M059J (cell line): ENCODE data around the gene SLC5A9. TPM values are rescaled to one million over a fixed set of nuclear protein-coding genes. Genes with fewer than 3 reads are reported as not detected.
"Not testable (repeated sequence)": the region's sequence is repeated elsewhere in the genome, so short reads cannot be mapped to it uniquely, and the experiment has no call there.

Source experiments
- DNase-seq: peaks from one replicate; pipeline ENCODE4 v3.0.0-alpha.2; 2012; ENCODE audit warnings: low read depth
- total RNA-seq: library from RNA; depleted of rRNA; stranded (reverse); fragments of >200 nt; shearing (Covaris generic); gene quantifications from 2 replicates; pipeline ENCODE4 v1.2.3, GENCODE V29; 2014; rRNA removed

SLC5A9 gene
- total RNA-seq: not detected in 2 replicates

DNA sequence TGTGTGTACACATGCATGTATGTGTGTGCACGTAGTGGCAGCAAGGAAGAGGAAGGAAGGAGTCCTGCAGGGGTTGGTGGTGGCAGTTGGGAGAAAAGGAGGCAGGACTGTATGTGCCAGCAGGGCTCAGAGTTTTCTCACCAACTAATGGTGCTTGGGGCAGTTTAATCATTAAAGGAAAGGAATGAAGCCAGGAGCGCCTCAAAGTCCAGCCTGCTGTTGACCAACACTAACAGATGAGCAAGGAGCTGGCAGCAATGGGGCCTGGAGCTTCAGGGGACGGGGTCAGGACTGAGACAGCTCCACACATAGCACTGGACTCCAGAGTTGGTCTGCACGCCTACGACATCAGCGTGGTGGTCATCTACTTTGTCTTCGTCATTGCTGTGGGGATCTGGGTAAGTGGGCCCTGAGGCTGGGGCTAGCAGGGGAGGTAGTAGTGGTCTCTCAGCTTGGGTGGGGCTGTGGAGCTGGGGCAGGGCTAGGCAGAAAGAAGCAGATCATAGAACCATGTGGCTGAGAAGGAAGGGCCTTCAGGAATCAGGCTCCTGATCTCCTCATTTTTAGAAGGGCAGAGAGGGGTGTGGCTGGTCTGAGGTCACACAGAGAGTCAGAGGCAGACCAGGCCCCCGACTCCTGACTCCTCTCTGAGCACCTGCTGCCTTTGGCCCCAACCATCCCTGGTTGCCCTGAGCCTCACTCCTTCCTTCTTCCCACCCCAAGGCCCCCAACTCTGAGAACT is at the start of gene SLC5A9:
Gene SLC5A9, plus strand, starts transcription at position 216 of the 742 bp plus-strand sequence. Its CDS starts 21 bp downstream, at position 237.
- DNase-seq: no peak

DNA sequence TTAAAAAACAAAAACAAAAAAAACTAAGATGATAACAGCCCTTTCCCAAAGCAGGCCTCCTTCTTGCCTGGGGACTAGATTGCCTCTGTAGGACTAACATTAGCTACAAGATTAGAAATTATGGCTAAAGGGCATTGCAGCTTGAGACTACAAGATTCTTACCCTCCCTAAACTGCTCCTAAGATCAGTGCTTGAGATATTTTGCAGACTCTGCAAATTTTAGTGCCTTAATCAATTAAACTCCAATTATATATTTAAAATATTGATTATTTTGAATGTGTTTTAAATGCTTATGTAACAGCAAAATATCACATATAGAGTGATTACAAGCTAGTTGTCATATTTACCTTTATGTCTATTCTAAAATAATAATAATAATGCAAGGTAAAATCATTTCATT is 47.4 kb upstream of the SLC5A9 start:
- no peak for DNase-seq

DNA sequence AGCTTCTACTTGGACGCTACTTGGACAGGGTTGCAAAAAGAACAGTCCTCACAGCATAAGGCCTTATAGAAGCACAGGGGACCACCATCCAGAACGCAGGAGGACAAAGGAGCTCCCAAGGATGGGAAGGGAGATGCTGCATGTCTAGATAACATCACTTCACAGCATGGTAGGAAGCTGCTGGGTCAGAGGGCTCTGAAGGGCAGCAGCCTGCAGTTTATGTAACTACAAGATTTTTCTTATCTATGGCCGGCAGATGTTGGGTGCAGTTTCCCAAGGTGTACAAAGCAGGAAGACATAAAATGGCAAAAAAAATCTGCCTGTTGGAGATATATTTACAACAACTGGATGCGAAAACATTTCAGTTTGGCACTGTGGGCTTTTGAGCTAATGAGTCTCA is 45.3 kb upstream of the SLC5A9 start:
- DNase-seq: no peak

DNA sequence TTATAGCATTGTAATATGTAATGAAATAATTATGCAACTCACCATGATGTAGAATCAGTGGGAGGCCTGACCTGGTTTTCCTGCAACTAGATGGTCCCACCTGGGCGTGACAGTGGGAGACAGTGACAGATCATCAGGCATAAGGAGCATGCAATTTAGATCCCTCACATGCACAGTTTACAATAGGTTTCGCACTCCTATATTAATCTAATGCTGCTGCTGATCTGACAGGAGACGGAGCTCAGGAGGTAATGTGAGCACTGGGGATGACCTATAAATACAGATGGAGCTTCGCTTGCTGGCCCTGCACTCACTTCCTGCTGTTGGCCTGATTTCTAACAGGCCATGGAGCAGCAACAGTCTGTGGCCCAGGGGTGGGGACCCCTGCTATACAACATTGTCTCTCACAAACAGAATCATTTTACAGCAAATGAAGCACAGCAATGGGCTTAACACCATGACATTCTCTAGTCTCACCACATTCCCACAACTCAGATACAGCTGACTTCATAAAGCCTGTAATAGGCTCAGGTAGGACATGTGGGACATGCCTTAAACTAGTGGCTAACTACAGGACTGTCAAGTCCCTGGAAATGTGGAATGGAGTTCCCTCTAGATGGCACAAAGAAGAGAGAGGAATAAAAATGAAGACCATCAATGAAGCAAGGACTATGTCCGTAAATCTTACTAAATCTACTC is 40.7 kb upstream of the SLC5A9 start:
- DNase-seq: no peak

DNA sequence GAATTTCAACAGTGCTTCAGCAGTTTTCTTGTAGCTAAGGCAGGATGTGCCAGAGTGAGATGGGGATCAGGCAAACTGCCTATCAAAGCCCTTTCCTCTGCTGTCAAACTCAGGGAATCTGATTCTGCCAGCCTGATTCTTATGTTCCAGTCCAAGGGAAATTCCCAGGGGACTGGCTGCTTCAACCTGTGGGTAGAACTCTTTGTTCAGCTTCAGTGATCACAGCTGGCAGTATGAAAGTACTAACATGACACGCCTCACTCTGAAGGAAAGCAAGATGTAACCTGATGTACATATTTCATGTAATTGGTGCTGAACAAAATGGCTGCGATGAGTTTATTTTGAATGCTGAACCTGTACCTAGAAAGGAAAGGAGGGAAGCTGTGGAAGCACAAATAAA is 40.1 kb upstream of the SLC5A9 start:
- no peak for DNase-seq

DNA sequence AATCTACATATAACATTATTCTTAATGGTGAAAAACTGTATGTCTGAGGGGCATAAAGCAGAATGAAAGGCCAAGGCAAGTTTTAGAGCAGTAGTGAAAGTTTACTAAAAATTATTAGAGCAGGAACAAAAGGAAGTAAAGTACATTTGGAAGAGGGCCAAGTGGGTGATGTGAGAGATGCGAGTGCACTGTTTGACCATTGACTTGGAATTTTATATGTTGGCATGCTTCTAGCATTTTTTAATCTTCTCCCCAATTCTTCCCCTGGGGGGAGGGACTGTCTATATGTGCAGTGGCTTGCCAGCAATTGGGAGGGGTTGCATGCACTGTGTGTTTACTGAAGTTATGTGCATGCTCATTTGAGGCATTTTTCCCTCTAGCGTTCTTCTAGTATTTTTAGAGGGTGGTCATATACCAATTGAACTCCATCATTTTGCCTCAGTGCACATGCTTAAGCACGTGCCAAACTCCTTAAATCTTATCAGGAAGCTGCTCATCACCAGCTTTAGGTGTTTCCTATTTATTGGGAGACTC is 36.1 kb upstream of the SLC5A9 start:
- DNase-seq: no peak

DNA sequence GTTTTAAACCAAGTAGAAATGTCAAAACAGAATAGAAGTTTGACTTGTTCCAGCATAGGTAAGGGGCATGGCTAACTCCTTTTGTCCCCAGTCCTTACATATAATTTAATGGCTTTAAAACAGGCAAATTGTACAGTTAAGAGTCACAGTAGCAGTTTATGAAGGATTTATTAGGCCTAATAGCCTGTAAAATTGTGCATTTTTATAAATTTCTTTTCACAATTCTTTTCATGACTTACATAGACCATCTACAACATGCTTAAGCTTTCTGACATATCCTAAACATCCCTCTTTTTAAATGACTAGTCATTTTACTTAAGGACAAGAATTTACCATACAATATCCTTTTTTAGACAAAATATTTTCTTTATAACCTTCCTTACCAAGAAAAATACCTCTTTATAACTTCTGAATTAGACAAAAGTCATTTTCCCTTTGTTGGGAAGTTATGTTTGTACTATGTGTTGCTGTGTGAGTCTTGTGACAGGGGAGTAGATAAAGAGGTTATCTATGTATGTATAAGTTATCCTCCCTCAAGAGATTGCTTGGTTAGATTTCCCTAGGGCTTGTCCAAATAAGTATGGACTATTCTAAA is 34.5 kb upstream of the SLC5A9 start:
- no peak for DNase-seq

DNA sequence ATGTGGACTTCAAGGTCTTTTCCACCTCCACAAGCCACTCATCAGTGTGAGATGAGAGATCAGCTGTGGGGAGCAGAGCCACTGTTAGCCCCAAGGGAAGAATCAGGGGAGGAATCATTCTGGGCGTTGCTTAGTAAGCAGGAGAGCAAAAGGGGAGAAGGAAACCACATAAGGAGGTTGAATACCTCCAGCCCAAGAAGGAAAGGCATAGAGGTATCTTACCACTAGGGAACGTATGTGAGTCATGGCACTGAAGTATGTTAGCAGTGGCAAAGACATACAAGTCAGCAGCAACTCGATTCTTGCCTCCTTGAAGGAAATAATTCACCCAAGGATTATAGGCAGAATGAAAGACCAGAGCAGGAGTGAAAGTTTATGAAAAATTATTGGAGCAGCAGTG is 31.6 kb upstream of the SLC5A9 start:
- DNase-seq: no peak

DNA sequence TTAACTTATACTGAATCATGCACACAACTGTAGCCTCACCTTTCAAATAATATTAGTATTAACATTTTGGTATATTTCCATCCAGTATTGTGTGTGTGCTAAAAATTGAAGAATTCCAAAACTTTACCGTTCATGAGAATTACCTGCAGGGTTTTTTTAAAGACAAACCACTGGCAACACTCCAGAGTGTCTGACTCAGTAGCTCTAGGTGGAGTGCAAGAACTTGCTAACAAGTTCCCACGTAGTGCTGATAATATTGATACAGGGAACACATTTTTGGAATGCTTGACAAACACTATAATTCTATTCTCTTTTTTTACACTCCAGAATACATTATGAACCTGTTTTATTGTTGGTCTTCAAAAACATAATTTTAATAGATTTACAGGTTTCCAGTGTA is 27.7 kb upstream of the SLC5A9 start:
- DNase-seq: no peak

DNA sequence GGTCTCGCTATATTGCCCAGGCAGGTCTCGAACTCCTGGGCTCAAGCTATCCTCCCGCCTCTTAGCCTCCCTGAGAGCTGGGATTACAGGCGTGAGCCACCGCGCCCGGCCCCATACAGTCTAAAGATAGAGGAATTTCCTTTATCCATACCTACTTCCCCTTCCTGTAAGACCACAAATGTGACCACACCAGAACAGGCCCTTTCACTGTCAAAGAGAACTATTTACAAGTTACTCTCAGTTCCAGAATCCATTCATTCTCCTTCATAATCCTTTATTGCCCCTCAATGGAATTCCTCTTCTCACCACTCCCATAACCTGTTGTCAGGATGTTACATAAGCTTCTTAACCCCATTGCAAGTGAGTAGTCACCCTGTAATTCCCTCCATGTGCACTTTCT is 26.3 kb upstream of the SLC5A9 start:
- DNase-seq: no peak

DNA sequence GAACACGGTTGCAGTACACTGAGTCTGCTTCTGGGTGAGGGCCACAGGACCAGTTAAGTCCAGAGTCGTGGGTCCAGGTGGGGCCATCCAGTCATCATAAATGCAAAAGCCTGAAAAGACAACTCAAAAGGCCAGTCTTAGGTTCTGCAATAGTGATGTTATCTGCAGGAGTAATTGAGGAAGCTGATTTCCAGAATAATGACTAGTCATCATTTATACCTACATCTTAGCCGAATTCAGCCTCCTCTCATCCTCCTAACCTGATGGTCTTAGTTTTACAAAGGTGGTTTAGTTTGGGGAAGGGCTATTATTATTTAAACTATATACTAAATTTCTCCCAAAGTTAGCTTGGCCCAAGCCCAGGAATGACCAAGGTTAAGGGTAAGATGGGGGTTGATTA is 23.5 kb upstream of the SLC5A9 start:
- no peak for DNase-seq

DNA sequence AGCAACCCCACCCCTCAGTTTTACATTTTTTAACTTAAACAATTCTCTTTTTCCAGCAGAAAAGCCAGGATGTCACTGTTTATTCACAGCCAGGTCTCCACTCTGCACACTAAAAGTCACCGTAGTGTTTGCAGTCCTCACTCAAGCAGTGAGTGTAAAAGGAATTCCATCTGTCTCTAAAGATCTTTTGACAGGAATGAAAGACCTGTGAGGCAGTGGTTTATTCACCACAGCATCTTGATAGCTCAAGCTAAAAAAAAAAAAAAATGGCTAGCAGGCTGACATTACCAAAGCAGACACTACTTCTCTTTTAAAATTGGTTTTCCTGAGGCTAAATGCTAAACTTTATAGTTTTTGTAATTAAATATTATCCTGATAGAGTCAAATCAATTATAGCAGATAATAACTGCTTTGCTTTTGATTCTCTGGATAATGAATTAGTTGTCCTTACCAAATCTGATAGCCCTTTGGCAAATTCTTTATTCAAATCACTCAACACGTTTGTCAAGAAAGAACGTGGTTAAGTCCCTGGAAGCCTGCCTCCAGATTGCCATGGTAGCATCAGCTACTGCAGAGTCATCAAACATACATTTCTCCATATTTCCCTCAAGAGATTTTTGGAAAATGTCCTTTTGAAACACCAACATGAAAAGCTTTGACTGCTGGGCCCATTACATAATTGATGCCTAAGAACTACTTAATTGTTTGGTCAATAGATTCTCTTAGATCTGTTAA is 22.2 kb upstream of the SLC5A9 start:
- no peak for DNase-seq

DNA sequence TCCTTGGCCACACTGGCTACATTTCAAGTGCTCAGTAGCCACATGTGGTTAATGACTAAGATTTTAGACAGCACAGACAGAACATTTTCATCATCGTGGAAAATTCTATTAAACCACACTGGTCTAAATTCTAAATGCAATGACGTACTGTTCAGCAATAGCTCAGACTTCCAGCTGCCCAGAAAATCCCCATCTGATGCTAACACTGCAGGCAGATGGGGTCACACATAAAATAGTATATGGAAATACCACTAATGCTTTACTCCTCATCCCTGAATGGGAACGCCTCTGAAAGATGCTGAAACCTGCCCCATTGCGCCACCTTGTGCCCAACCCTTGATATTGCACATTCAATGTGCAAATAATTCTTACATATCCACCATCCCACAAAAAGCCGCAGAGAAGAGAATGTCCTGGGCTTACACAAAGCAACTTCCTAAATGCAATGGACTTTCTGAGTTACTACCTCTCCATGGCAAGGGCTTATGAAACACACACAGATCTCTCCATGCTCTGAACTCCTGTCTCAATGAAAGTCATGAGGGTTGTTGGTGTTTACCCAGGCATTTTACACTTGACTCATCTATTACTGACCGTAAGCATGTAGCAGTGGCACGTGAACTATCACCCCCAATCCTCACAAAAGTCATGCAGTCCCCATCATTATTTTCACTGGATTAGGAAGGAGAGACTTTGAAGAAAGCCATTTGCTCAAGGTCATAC is 20.3 kb upstream of the SLC5A9 start:
- peak; percentile 72 for DNase-seq

DNA sequence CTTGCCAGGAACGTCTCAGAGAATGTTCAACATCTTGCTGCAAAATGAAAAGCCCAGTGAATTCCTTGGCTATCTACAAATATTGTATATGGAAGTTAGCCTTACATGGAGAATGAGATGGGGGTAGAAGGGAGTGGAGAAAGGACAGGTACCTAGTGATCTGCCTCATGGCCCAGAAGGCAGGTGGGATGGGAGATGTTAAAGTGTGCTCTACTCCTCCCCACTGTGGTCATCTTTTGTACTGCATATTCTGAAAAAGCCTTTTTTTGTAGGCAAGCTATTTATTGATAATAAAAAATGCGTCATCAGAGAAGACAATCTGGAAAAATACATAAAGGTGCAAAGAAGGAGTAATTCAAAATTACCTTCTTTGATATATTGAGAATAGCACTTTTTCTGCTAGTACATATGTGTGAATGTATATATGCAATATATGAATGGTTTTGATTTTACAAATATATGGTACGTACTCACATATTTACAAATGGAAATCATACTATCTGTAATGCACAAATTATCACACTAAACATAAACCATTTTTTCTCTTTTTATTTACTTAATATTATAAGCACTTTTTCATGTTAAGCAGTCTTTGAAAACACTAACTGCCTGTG is 19.1 kb upstream of the SLC5A9 start:
- peak; percentile 11 for DNase-seq

DNA sequence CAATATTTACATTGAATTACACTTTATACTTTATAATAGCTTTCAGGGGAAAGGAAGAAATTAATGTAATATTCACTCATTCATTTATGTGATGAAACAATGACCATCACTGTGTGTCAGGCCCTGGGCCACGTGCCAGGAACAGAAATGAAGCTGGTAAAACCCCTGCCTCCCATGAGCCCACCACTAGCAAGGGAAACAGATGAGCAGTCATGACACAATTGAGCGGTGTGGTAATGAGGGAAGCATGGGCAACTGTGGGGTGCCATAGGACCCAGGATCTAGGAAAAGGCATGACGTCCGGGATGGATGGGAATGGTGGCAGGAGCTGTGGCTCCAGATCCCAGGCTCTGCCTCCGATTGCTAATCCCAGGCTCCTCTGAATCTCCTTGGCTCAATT is 17.0 kb upstream of the SLC5A9 start:
- DNase-seq: no peak

DNA sequence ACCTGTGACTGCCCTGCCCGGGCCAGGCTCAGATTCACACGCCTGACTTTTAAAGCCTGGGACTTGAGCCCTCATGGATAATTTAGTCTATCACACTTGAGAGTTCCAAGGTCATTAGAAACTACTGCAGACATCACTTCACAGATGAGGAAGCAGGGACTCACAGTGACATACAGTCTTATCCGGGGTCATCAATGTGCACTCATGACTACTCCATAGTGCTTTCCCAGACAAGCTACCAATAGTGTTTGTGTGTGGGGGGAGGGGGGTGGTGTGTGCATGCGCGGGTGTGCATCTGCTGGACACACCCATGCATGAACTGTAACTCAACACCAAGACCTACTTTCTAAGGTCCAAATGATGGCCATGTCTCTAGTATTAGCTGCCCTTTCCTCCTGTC is 16.1 kb upstream of the SLC5A9 start:
- DNase-seq: no peak

DNA sequence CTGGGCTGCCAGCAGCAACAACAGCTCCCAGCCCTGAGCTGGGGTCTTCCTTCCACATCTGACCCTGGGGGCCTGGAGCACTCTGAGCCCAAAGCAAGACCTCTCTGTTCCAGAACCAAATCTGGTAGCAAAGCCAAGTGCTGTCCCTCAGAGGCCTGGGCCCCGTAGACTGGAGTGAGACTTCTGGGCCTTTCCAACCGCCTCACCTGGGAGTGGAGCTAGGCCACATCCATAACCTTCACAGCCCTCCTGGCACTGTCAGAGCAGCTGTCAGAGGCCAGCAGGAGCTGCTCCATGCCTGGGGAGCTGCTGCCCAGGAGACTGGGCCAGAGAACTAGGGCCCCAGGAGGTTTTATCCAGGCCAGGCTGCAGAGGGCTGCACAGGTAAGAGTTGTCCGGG is 15.4 kb upstream of the SLC5A9 start:
- DNase-seq: no peak

DNA sequence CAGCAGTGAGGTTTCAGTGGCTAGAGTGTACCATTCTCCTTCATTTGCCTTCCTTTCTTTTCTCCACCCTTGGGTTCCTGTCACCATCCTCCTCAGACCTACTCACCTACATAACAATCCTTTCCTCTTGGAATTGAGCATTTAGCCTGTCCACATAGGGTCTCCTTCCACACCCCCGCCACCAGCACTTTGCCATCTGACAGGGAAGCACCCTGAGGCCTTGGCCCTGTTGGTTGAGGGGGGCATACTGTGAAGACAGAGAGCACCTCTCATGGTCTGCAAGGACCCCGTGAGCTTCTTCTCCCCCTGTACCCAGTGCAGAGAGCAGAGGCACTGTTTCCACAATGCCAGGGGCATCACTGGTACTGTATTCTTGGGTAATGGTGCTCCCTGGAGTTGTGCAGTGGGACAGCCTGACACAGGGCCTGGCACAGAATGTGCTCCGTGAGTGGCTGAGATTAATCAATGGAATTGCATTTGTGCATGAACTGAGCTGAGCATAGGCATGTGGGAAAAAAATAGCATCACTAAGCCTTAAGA is 14.9 kb upstream of the SLC5A9 start:
- DNase-seq: no peak

DNA sequence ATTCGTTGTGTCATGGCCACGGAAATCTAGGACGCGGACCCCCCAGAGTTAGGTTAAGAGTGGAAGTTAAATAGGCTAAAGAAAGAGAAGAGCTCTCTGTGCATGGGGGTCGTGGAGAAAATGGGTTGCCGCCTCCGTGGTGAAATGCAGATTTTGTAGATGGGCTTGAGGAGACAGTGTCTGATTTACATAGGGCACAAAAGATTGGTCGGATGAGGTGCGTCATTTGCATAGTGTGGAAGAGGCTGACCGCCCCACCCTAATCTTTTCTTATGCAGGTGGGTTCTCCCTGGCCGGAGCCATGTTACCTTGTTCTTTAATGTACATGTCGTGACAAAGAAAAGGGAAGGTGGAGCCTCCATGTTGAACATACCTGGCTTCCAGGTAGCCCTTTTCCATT is 14.3 kb upstream of the SLC5A9 start:
- DNase-seq: no peak

DNA sequence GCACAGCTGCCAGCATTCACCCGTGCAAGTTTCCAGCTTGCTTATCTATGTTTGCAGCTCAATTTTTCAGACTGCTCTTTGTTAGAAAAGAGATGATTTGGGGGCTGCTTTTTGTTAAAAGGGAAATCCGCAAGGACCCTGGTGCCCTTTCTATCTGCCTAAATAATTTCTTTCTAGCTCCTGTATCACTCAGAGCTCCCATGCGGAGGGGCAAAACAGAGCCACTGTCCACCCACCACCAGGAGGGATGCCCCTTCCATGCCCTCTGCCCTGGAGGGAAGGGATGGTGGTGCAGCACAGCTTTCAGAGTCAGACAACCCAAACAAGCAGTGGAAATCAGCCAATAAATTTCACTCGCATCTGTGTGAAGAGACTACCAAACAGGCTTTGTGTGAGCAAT is 13.9 kb upstream of the SLC5A9 start:
- DNase-seq: no peak

DNA sequence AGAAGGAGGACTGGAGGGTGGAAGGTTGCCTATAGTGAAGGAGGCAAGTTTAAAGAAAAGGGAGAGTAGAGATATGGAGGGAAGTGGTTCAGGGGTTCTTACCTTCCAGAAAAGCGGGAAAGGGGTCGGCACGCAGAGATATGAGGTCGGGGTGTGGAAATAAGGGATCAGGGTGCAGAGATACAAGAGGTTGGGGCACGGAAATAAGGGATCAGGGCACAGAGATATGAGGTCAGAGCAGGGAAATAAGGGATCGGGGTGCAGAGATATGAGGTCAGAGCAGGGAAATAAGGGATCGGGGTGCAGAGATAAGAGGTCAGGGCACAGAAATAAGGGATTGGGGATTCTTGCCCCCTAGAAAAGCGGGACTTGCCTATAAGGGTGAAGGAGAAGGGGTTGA is 9.1 kb upstream of the SLC5A9 start:
- not testable (repeated sequence) for DNase-seq
